A549 treated with GW870086 at 1 μM for 4 hours (cell line): ENCODE data around the gene SMIM13. TPM values are rescaled to one million over a fixed set of nuclear protein-coding genes. Genes with fewer than 3 reads are reported as not detected.

Source experiments
- total RNA-seq: library from RNA; stranded (reverse); fragments of 200-300 nt; extraction: Qiagen RNA extraction; gene quantifications from 5 replicates; pipeline ENCODE4 v1.2.3, GENCODE V29; 2022; ENCODE audit warnings: low read depth

SMIM13 gene
- total RNA-seq, result 12.5 to 17.3 TPM (median 15.2 TPM) in 5 replicates

DNA sequence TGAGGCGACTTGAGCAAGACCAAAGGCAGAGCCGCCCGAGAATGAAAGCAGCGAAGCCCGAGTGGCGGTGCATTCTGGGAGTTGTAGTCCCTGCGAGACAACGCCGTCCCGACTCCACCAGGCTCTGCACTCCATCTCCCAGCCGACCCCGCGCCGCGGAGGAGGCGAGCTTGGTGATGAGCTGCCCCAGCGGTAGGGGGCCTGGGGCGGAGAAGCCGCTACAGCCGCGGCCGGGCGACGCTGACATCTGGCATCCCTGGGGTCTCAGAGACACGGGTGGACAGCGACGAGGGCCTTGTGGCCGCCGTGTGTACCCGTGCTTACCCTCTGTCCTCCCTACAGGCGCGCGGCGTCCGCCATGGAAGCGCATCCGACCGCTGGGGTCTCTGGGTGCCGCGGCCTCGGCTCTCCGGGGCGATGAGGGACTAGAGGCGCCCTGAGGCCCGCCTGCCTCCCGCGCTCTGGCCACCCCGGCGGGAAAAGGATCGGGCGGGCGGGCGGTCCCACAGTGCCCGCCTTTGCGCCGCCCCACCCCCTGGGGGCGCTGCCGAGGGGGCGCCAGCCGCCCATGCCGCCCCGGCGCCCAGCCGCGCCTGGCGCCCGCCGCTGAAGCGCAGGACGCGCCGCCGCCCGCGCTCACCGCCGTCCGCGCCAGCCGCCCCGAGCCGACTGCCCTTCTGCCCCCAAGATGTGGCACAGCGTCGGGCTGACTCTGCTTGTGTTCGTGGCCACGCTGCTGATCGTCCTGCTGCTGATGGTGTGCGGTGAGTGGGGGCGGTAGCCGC lies at the start of gene SMIM13:
Gene SMIM13 (plus strand): TSS at position 209 of the 785 bp plus-strand sequence. CDS start 480 bp downstream, at position 689.

DNA sequence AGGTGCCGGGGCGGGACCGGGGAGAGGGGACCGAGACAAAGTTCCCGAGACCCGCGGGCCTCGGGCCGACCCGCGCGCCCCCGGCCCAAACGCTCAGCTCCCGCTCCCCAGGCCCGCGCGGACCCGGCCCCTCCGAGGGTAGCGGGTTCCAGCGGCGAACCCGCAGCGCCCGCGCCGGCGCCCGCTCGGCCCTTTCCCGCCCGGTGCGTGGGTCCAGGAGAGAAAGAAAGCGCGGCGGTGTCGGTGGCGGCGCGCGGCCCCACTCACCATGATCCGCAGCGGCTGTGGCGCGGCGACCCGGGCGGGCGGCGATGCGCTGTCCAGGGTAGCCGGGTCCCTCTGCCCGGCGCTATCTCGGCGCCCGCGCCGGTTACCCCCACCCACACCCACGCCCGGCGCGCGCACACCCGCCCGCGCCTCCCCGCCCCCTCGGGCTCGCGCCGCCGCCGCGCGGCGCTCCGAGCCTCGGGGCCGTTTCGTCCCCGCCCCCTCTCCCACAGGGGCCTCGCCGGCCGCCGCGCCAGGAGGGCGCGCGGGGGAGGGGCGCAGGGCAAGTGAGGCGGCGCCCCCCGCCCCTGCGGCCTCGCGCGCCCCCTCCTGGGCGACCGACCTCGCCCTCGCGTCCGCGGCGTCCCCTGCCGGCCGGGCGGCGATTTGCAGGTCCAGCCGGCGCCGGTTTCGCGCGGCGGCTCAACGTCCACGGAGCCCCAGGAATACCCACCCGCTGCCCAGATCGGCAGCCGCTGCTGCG lies 49.5 kb upstream of the SMIM13 start, which contains the start of gene ELOVL2:
Gene ELOVL2 (minus strand): TSS at position 345 of the 751 bp plus-strand sequence. CDS start 75 bp downstream, at position 270.

DNA sequence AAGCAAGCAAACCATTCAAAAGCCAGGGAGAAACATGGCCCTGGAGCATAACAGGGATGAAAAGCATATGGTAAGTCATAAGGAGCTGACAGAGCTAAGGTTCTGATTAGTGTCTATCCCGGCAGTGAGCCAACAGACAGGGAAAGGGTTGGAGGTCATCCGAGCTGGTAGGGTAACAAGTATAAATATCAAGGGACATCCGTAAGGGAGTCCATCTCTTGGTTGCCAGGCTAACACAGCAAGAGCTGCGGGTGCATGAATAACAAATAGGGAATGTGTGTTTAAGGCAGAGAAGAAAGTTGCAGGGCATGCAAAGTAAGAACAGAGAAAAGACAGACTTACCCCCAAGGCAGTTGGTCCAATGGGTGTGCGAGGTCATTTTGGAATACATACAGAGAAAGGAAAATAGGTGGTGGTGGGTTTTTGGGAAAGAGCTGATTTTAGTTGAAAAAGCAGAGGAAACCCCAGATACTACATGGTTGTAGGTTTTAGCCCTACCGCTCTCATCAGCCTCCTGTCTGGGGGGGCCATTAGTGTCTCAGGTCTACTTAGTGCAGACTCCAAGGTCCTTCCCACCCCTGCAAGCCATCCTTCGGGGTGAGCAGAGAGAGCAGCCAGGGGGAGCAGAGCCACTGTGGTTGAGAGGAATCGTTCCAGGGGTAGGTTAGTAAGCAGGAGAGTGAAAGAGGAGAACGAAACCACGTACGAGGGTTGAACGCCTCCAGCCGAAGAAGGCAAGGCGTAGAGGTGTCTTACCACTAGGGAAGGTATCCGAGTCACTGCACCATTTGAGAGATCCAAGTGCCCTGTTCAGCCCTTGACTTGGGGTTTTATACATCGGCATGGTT lies 17.5 kb downstream of the SMIM13 start, which contains the start of gene ERVFRD-1:
Gene ERVFRD-1 (minus strand): TSS at position 805 of the 848 bp plus-strand sequence. CDS start 6,415 bp downstream, outside the sequence.

Other genes starting within 250 kb of the SMIM13 start
- gene GCM2, start 211.8 kb upstream of the SMIM13 start, total RNA-seq, result not detected in 5 replicates
- gene SYCP2L, start 206.8 kb upstream of the SMIM13 start, total RNA-seq, result 2.0 to 3.3 TPM (median 2.4 TPM) in 5 replicates
- 4.7 to 7.1 TPM (median 6.8 TPM) in 5 replicates for gene ELOVL2, start 49.5 kb upstream of the SMIM13 start, total RNA-seq
- not detected in 5 replicates for gene ERVFRD-1, start 17.9 kb downstream of the SMIM13 start, total RNA-seq
- gene NEDD9, start 138.8 kb downstream of the SMIM13 start, total RNA-seq, result 36.6 to 54.5 TPM (median 47.4 TPM) in 5 replicates